Naive B cell (primary cell): ENCODE results near the gene IRF4. TPM values are rescaled to one million over a fixed set of nuclear protein-coding genes. Genes with fewer than 3 reads are reported as not detected.
"Not testable (repeated sequence)": the region's sequence is repeated elsewhere in the genome, so short reads cannot be mapped to it uniquely, and the experiment has no call there.

Source experiments
- ATAC-seq, 2 donors: fragments of 150-1000 bp; cut with Tn5 transposase; 2 replicates each; pipeline ENCODE4 v1.10.0; 2021; ENCODE audit warnings: low read depth in 2 of 2, mild to moderate bottlenecking in 2 of 2, moderate library complexity in 2 of 2
- DNase-seq: peaks from one replicate; pipeline ENCODE4 v3.0.0; 2022
- H3K27ac Mint-ChIP-seq, 6 donors: one replicate each; pipeline ENCODE4 v1.8.0; 2020 to 2022; ENCODE audit warnings: mild to moderate bottlenecking in 6 of 6, mixed read lengths in 6 of 6, moderate library complexity in 5 of 6, inconsistent platforms in 2 of 6
- H3K27me3 Mint-ChIP-seq, 3 donors: one replicate each; pipeline ENCODE4 v1.8.0; 2021 to 2022; ENCODE audit warnings: mixed read lengths in 3 of 3, mild to moderate bottlenecking in 1 of 3
- H3K36me3 Mint-ChIP-seq, 2 donors: one replicate each; pipeline ENCODE4 v1.8.0; 2020 to 2022; ENCODE audit warnings: mixed read lengths in 2 of 2, inconsistent platforms in 1 of 2, mild to moderate bottlenecking in 1 of 2
- H3K4me1 Mint-ChIP-seq, 3 donors: one replicate each; pipeline ENCODE4 v1.8.0; 2020 to 2022; ENCODE audit warnings: mixed read lengths in 3 of 3, inconsistent platforms in 1 of 3, mild to moderate bottlenecking in 1 of 3, moderate library complexity in 1 of 3
- H3K4me3 Mint-ChIP-seq, 8 donors: one replicate each; pipeline ENCODE4 v1.8.0; 2020 to 2022; ENCODE audit warnings: mild to moderate bottlenecking in 8 of 8, mixed read lengths in 8 of 8, moderate library complexity in 8 of 8, inconsistent platforms in 2 of 8
- H3K9me3 Mint-ChIP-seq, 7 donors: one replicate each; pipeline ENCODE4 v1.8.0; 2020 to 2022; ENCODE audit warnings: mixed read lengths in 7 of 7, mild to moderate bottlenecking in 5 of 7, inconsistent platforms in 2 of 7, moderate library complexity in 1 of 7
- polyA plus RNA-seq, 6 donors: library from polyadenylated mRNA; unstranded; fragments of 300-500 nt; fragmentation: Illumina TruSeq; gene quantifications; one replicate each; pipeline ENCODE4 v1.2.3, GENCODE V29; 2021; ENCODE audit warnings: low read depth in 6 of 6

IRF4 gene
- polyA plus RNA-seq, 6 donors from 2014 or later, result 20.8 to 45.7 (median 34.9) TPM

GRCh38 chr6:364609-365540, 26.7 kb upstream of the IRF4 start:
- Mint-ChIP-seq H3K27me3 (peaks cover 0 to 6% (median 0%) of the 10 kb centered on the region in 3 donors), H3K36me3 (peaks cover 0 to 7% of the 10 kb centered on the region in 2 donors), H3K4me3 (peak overlapping the region in 6 of 8 donors; percentile 41 to 77 (median 55)), H3K9me3 (peaks cover 0 to 8% (median 3%) of the 10 kb centered on the region in 7 donors), H3K4me1 (peaks cover 15 to 71% (median 66%) of the 10 kb centered on the region in 3 donors), H3K27ac (peak overlapping the region in 2 of 6 donors; percentile 24 to 63)
- DNase-seq, result no peak
- ATAC-seq, result peak; percentile 39 to 43

DNA sequence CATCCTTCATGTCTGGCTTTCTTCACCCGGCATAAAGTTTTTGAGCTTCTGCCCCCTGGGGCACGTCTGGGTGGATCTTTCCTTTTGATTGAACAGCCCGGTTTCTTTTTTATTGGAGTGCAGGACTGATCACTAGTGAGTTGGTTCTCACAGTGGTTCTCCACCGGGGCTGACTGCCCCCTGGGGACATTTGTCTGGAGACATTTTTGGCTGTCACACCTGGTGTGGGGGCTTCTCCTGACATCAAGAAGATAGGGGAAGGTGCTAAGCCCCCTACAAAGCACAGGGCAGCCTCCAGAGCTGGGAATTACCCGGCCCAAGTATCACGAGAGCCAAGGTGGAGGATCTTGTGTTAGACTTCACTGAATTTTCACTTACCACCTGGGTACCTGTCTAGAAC, 25.7 kb upstream of the IRF4 start:
- Mint-ChIP-seq H3K27me3 (peaks cover 0 to 11% (median 4%) of the 10 kb centered on the region in 3 donors), H3K4me3 (peak overlapping the region in 7 of 8 donors; percentile 2 to 71 (median 44)), H3K9me3 (peaks cover 0 to 8% (median 4%) of the 10 kb centered on the region in 7 donors), H3K27ac (peak overlapping the region in 1 of 6 donors; percentile 52), H3K4me1 (peaks cover 16 to 61% (median 58%) of the 10 kb centered on the region in 3 donors), H3K36me3 (peaks cover 0 to 7% of the 10 kb centered on the region in 2 donors)
- ATAC-seq (peak; percentile 45 to 50), DNase-seq (no peak)

DNA sequence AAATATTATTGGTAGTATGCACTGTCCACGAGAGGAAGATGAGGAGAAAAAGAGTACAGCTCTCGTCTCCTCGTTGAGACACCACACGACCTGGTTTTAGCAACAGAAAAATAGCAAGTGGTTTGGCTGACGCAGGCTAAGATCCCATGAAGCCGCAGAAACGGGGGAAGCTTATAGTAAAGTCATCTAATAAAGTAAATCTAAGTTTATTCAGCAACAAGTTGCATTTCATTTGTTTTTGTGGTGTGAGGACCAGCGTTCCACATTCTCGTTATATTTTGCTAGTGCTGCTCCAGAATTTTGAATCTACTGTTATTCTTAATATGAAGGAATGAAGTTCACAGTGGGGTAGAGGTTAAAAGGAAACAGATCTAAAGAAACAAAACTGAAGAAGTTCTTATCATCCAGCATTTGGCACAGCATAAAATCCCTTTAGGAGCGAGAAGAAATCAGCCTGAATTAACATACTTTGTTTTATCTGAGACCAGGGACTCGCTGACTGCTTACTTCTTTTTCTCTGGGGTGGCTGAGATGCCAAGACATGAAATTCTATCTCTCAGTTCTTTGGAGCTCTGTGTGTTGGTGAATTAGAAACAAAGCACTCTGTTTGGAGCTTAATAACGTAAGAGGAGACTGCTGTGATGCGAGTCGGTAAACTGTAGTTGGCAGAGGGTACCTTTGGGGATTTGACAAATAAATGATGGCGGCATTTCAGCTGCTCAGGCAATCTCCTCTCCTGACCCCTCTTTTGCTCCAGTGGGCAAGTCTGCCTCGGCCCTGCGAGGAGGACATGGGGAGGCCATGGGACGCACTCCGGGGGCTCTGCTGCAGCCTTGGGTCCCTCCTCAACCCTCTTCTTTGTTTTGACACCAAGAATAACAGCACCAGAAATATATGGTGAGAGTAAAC, 24.9 kb upstream of the IRF4 start:
- H3K27me3 Mint-ChIP-seq, result peaks cover 0 to 12% (median 8%) of the 10 kb centered on the region in 3 donors
- peak overlapping the region in 1 of 8 donors; percentile 2 for H3K4me3 Mint-ChIP-seq
- H3K4me1 Mint-ChIP-seq, result peaks cover 10 to 53% (median 50%) of the 10 kb centered on the region in 3 donors
- peaks cover 0 to 8% (median 4%) of the 10 kb centered on the region in 7 donors for H3K9me3 Mint-ChIP-seq
- H3K36me3 Mint-ChIP-seq, result peaks cover 0 to 7% of the 10 kb centered on the region in 2 donors
- H3K27ac Mint-ChIP-seq, result no peak overlapping the region
- ATAC-seq, result no peak
- DNase-seq, result no peak

DNA sequence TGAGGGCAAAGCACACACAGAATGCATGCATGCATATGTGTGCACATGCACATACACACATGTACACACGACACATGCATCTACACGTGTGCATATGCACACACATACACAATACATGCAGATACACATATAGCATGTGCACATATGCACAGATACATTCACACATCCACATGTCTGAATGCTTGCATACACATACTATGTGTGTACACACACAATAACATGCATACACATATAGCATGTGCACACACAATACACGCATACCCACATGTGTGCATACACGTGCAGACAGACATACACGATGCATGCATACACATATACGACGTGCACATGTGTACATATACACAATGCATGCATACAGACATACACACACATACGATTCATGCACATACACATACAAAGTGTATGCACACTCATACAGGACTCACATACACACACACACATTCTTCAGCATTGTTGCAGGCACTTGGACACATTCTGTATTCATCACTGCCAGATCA, 24.2 kb upstream of the IRF4 start:
- Mint-ChIP-seq H3K4me1 (peaks cover 9 to 50% (median 47%) of the 10 kb centered on the region in 3 donors), H3K9me3 (peaks cover 0 to 8% (median 4%) of the 10 kb centered on the region in 7 donors), H3K27ac (peak overlapping the region in 1 of 6 donors; percentile 0), H3K4me3 (no peak overlapping the region), H3K36me3 (peaks cover 0 to 7% of the 10 kb centered on the region in 2 donors), H3K27me3 (peaks cover 0 to 12% (median 8%) of the 10 kb centered on the region in 3 donors)
- ATAC-seq (no peak), DNase-seq (no peak)

DNA sequence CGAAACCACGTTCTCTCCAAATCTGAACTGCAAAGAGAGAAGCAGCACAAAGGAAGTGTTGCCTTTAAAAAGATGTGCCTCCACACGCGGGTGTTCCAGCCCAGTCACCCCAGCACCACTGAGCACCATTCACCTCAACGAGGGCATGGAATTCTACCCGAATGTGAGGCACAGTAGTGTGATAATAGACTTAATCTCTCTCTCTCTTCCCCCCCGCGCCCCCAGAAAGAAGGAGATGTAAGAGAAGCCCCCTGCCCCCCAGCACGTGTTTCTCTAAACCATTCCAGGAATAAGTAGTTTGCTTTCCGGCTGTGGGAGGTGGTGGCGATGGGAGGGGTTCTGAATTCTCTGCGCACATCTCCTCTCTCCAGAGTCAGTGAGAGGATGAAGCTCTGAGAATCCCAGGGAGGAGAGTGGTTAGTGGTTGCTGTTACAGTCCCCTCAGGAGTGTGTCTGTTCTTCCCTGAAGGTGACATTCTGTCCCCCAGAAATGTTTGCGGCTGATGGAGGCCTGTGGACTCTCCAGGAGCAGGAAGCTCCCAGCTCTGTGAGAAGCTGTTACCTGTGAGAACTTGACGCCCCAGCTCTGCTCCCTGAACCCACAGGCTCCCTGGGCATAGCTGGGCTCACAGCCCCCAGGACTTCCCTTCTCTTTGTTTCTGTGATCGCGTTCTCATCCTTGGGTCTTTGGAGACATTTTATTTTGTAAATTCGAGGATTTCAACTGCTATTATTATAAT, 23.5 kb upstream of the IRF4 start:
- peaks cover 17 to 52% (median 49%) of the 10 kb centered on the region in 3 donors for H3K4me1 Mint-ChIP-seq
- peak overlapping the region in 1 of 8 donors; percentile 19 for H3K4me3 Mint-ChIP-seq
- ATAC-seq (no peak), DNase-seq (no peak)
- peaks cover 0 to 8% (median 4%) of the 10 kb centered on the region in 7 donors for H3K9me3 Mint-ChIP-seq
- H3K27me3 Mint-ChIP-seq, result peaks cover 0 to 18% (median 8%) of the 10 kb centered on the region in 3 donors
- no peak overlapping the region for H3K27ac Mint-ChIP-seq
- H3K36me3 Mint-ChIP-seq, result peaks cover 0 to 7% of the 10 kb centered on the region in 2 donors

DNA sequence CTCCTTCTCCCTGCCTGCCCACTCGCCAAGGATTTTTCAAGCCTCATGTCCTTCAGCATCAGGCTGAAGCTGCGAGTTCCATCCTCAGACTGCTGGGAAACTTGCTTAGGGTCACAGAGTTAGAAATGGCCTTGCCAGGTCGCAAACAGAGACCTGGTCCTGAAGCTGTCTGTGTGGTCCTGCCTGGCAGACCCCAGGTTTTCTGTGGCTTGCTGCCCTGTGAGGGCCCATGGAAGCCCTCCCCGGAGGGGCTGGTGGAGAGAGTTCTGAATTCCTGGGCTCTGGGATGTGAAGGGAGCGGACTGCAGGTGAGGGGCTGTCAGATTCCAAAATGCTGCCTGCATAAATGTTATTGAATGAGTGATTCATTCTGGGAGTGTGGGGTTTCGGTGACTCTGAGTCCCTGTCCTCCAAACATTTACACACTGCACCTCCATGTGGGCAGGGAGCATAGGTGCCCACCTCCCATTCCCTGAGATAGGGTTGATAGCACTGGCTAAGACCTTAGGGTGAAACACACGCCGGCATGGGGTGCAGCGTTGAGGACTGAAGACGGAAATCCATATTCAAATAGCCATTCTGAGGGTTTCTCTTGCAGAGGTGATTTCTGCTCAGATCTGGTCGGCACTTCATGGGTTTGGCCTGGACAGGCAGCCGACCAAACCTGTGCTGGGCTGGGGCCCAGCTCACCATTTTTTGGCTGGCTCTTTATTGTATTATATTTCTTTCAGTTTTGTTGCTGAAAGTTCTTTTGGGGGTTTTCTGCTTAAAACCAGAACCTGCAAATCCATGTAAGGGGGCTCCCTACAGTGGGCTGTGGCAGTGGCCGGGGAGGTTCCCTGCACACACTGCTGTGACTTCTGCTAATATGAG, 21.8 kb upstream of the IRF4 start:
- ATAC-seq (no peak), DNase-seq (no peak)
- H3K27ac Mint-ChIP-seq, result peak overlapping the region in 1 of 6 donors; percentile 32
- H3K4me3 Mint-ChIP-seq, result no peak overlapping the region
- peaks cover 0 to 5% (median 0%) of the 10 kb centered on the region in 7 donors for H3K9me3 Mint-ChIP-seq
- peaks cover 17 to 51% (median 42%) of the 10 kb centered on the region in 3 donors for H3K4me1 Mint-ChIP-seq
- H3K36me3 Mint-ChIP-seq, result no peaks in the 10 kb centered on the region
- peaks cover 0 to 19% (median 8%) of the 10 kb centered on the region in 3 donors for H3K27me3 Mint-ChIP-seq

DNA sequence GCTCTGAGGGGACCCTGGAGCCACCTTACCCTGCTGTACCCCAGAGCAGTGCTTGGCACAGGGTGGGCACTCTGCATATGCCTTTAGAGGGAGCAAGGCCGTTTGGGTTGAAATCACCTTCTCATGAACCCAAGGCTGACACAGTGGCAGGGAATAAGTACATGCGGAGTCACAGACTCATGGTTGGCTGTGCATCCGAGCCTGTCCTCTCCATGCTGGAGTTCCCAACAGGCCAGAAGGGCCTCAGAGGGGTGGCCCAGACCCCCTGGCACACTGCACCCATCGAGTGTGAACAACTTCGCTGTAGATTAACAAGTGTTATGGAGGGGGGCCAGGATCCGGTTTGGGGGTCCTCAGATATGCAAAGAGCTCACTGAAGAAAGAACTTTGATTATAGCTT, 21.0 kb upstream of the IRF4 start:
- Mint-ChIP-seq H3K27me3 (peaks cover 0 to 24% (median 8%) of the 10 kb centered on the region in 3 donors), H3K4me3 (no peak overlapping the region), H3K4me1 (peaks cover 15 to 44% (median 35%) of the 10 kb centered on the region in 3 donors), H3K36me3 (no peaks in the 10 kb centered on the region), H3K27ac (no peak overlapping the region), H3K9me3 (peaks cover 0 to 5% (median 0%) of the 10 kb centered on the region in 7 donors)
- ATAC-seq (no peak), DNase-seq (no peak)

- Mint-ChIP-seq H3K27me3 (peaks cover 0 to 24% (median 8%) of the 10 kb centered on the region in 3 donors), H3K4me1 (peaks cover 14 to 40% (median 31%) of the 10 kb centered on the region in 3 donors)
- H3K27ac Mint-ChIP-seq, H3K36me3 Mint-ChIP-seq, ATAC-seq, H3K4me3 Mint-ChIP-seq, H3K9me3 Mint-ChIP-seq, DNase-seq: not testable (repeated sequence)
These were observed 19.7 kb upstream of the IRF4 start for GRCh38 chr6:371851-372250.

GRCh38 chr6:372336-372911, 19.1 kb upstream of the IRF4 start:
- DNase-seq, result no peak
- Mint-ChIP-seq H3K27ac (peak overlapping the region in 3 of 6 donors; percentile 7 to 42 (median 41)), H3K9me3 (peaks cover 0 to 5% (median 0%) of the 10 kb centered on the region in 7 donors), H3K4me3 (peak overlapping the region; percentile 25 to 87 (median 76)), H3K4me1 (peaks cover 19 to 42% (median 31%) of the 10 kb centered on the region in 3 donors), H3K27me3 (peaks cover 0 to 24% (median 8%) of the 10 kb centered on the region in 3 donors), H3K36me3 (no peaks in the 10 kb centered on the region)
- ATAC-seq, result peak; percentile 45 to 53

DNA sequence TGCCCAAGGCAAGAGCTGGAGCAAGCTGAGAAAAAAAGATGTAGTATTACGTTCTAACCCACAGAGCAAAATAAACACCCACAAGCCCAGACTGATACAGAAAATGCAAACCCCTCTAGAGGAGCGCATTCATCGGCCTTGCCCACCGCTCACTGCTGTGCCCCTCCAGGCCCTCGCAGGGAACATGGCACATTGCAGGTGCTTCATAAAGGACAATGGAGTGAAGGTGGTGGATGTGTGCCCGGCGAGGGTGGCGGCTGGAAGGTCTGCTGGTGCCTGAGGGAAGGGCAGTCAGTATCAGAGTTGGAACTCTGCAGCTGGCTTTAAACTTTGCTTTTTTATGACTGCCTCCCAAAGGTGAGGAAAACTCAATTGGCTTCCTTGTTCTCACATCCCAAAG, 18.5 kb upstream of the IRF4 start:
- peak overlapping the region in 7 of 8 donors; percentile 62 to 87 (median 79) for H3K4me3 Mint-ChIP-seq
- DNase-seq (no peak), ATAC-seq (no peak)
- no peaks in the 10 kb centered on the region for H3K36me3 Mint-ChIP-seq
- H3K27me3 Mint-ChIP-seq, result peaks cover 0 to 24% (median 8%) of the 10 kb centered on the region in 3 donors
- H3K9me3 Mint-ChIP-seq, result peaks cover 0 to 5% (median 0%) of the 10 kb centered on the region in 7 donors
- H3K27ac Mint-ChIP-seq, result peak overlapping the region in 1 of 6 donors; percentile 7
- H3K4me1 Mint-ChIP-seq, result peaks cover 23 to 45% (median 31%) of the 10 kb centered on the region in 3 donors
